ENCODE data around the gene RAP1A.

Gene RAP1A

DNA sequence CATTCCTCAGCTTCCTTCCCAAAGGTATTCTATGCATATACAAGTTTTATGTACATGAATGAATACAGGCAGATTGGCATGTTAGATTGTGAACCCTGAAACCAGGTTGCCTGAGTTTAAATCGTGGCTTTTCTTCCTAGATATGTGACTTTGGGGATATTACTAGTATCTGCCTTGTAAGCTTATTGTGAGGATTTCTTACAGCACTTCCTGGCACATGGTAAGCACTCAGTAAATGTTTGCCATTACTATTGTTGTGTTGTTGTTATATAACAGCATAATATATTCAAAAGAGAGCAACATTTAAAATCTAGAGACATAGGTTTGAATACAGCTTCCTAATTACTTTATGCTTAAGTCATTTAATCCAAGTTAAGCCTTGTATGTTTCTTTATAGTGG is 45.1 kb downstream of the RAP1A start:
- DNase-seq (ENCODE audit: low read depth) = no peak

DNA sequence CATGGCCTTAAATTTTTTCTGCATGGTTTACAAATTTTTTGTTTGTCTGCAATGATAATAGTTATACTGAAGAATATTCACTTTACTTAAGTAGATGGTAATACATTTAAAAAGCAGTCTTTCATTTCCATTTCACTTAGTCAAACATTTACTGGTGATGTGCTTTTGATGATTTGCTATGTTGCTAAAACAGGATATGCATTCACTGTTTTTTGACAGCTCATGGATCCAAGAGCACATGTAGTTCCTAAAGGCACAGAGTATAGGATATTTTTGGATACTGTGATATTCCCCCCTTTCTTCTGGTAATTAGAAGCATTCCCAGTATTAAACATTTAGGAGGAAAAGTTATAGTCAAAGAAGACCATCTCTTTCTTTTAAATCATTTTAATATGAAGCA is 45.9 kb downstream of the RAP1A start:
- no peak for TF ChIP-seq CTCF (IDR thresholded peaks at IDR 0.05; ENCODE audit: low read depth, low read length, missing control alignments)
- DNase-seq (ENCODE audit: low read depth) = no peak
- no peak overlapping the region for H3K4me3 ChIP-seq (ENCODE audit: low read depth, low read length)

More for the DNA sequence above, 45.1 kb downstream of the RAP1A start:
- TF ChIP-seq CTCF (IDR thresholded peaks at IDR 0.05; ENCODE audit: low read depth, low read length, missing control alignments) = no peak
- H3K4me3 ChIP-seq (ENCODE audit: low read depth, low read length) = no peak overlapping the region

GRCh38 chr1:111666828-111667227 is 47.2 kb downstream of the RAP1A start:
- no peak for DNase-seq (ENCODE audit: low read depth)
- H3K4me3 ChIP-seq (ENCODE audit: low read depth, low read length) = no peak overlapping the region
- no peak for TF ChIP-seq CTCF (IDR thresholded peaks at IDR 0.05; ENCODE audit: low read depth, low read length, missing control alignments)

DNA sequence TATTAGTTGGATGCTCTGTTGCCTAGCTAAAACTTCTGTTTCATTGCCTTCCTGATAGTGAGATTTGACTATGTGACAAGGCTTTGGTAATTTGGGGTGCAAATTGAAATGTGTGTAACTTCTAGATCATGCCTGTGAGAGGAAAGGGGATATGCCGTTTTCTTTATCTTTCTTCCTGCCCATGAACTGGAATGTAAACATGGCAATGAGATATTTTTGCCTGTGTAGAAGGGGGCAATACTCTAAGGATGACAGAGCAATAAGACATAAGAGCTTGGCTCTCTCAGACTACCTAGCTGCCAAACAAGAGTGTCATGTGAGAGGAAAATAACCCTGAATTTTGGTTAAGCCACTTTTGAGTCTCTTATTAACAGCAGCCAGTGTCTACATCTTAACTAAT is 49.7 kb downstream of the RAP1A start:
- no peak overlapping the region for H3K4me3 ChIP-seq (ENCODE audit: low read depth, low read length)
- TF ChIP-seq CTCF (IDR thresholded peaks at IDR 0.05; ENCODE audit: low read depth, low read length, missing control alignments) = no peak
- DNase-seq (ENCODE audit: low read depth) = no peak

DNA sequence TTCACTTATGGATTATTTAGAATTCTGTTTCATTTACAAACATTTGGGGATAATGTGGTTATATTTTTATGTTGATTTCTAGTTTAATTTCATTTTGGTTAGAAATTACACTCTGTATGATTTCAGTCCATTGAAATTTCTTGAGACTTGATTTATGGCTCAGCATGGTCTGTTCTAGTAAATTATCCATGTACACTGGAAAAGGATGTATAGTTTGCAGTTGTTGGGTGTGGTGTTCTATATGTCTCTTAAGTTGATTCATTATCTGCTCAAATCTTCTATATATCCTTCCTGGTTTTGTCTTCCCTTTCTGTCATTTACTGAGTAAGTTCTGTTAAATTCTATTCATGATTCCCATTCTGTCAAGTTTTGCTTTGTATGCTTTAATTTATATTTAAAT is 52.3 kb downstream of the RAP1A start:
- TF ChIP-seq CTCF (IDR thresholded peaks at IDR 0.05; ENCODE audit: low read depth, low read length, missing control alignments) = no peak
- no peak overlapping the region for H3K4me3 ChIP-seq (ENCODE audit: low read depth, low read length)
- DNase-seq (ENCODE audit: low read depth) = no peak

DNA sequence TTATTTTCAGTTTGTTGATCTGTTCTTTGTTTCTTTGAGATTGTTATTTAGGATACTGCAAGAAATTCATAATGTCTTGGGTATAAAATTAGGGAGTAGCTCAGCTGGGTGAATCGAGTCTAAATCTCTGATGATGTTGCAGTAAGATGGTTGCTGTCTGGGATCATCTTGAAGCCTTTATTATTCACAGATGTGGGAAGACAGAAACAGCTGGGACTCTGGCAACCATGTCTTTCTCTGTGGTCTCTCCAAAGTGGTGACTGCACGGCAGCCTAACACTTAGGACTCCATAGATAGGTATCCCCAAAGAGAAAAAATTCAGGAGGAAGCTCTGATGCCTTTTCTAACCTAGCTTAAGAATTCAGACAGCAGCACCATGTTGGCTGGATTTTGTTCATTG is 52.7 kb downstream of the RAP1A start:
- no peak for DNase-seq (ENCODE audit: low read depth)
- no peak for TF ChIP-seq CTCF (IDR thresholded peaks at IDR 0.05; ENCODE audit: low read depth, low read length, missing control alignments)
- H3K4me3 ChIP-seq (ENCODE audit: low read depth, low read length) = no peak overlapping the region

DNA sequence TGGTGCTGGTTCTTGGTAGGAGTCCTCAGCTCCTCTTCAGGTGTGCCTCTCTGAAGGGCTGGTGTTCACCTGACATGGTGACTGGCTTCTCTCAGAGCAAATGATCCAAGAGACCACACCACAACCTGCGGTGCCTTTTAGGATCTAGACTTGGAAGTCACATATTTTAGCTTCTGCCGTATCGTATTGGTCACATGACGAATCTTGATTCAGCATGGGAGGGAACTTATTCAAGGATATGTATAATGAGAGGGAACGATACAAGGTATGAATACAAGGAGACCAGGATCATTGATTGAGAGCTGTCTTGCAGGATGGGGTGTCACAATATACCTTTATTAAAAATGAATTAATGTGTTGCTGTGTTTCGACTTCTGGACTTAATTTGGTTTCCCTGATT is 58.0 kb downstream of the RAP1A start:
- H3K4me3 ChIP-seq (ENCODE audit: low read depth, low read length) = no peak overlapping the region

More for the DNA sequence above, 58.0 kb downstream of the RAP1A start:
- DNase-seq (ENCODE audit: low read depth) = no peak
- TF ChIP-seq CTCF (IDR thresholded peaks at IDR 0.05; ENCODE audit: low read depth, low read length, missing control alignments) = no peak

All from GM12864 (cell line).